Activated CD4-positive, alpha-beta T cell treated with anti-CD3 and anti-CD28 coated beads, Interleukin-2, amount 50 U/mL, for 48 hours (primary cell): ENCODE results near the gene MSMO1.
A peak's percentile ranks its signal among the peaks of the same experiment; 100 is the strongest.
"Not testable (repeated sequence)": the region's sequence is repeated elsewhere in the genome, so short reads cannot be mapped to it uniquely, and the experiment has no call there.

Experiments used
- DNase-seq, 2 experiments: peaks; one replicate each; pipeline ENCODE4 v3.0.0-alpha.2; 2020

Gene MSMO1

GRCh38 chr4:165325732-165326512, 1.5 kb upstream of the MSMO1 start:
- DNase-seq = no peak

- DNase-seq = peak in 1 of 2 experiments; percentile 28
These were observed 648 bp upstream of the MSMO1 start for GRCh38 chr4:165326831-165327210.

GRCh38 chr4:165328101-165328425, 594 bp downstream of the MSMO1 start:
- DNase-seq = no peak

- no peak for DNase-seq
These were observed 1.2 kb downstream of the MSMO1 start for GRCh38 chr4:165328708-165329107.

- DNase-seq = no peak
These were observed 2.6 kb downstream of the MSMO1 start for GRCh38 chr4:165330071-165330470.

GRCh38 chr4:165330666-165331065, 3.2 kb downstream of the MSMO1 start:
- DNase-seq = no peak

GRCh38 chr4:165331359-165331758, 3.9 kb downstream of the MSMO1 start:
- DNase-seq = no peak

GRCh38 chr4:165331823-165332222, 4.4 kb downstream of the MSMO1 start:
- no peak for DNase-seq

- DNase-seq = no peak
These were observed 5.0 kb downstream of the MSMO1 start for GRCh38 chr4:165332502-165332901.

GRCh38 chr4:165335163-165335703, 7.8 kb downstream of the MSMO1 start:
- DNase-seq = no peak

GRCh38 chr4:165336743-165337142, 9.3 kb downstream of the MSMO1 start:
- DNase-seq = no peak

GRCh38 chr4:165342340-165342739, 14.9 kb downstream of the MSMO1 start:
- DNase-seq = not testable (repeated sequence)

- DNase-seq = no peak
These were observed 16.1 kb downstream of the MSMO1 start for GRCh38 chr4:165343353-165344191.

- DNase-seq = no peak
These were observed 18.4 kb downstream of the MSMO1 start for GRCh38 chr4:165345666-165346417.

GRCh38 chr4:165347647-165348569, 20.4 kb downstream of the MSMO1 start:
- no peak for DNase-seq

GRCh38 chr4:165351359-165352130, 24.1 kb downstream of the MSMO1 start:
- DNase-seq = no peak

GRCh38 chr4:165355900-165356300, 28.4 kb downstream of the MSMO1 start:
- no peak for DNase-seq

- DNase-seq = no peak
These were observed 32.0 kb downstream of the MSMO1 start for GRCh38 chr4:165359506-165359905.

- DNase-seq = no peak
These were observed 32.7 kb downstream of the MSMO1 start for GRCh38 chr4:165360041-165360695.

- no peak for DNase-seq
These were observed 33.7 kb downstream of the MSMO1 start for GRCh38 chr4:165360985-165361670.
